ENCODE results near the gene MTUS2. TPM values are rescaled to one million over a fixed set of nuclear protein-coding genes. Genes with fewer than 3 reads are reported as not detected.

Gene MTUS2
- total and polyA plus RNA-seq, 10 donors: 0.20 to 3.2 (median 0.85) TPM

- TF ChIP-seq POLR2AphosphoS5 (IDR thresholded peaks at IDR 0.05): no peak
- TF ChIP-seq, protein P1, sequence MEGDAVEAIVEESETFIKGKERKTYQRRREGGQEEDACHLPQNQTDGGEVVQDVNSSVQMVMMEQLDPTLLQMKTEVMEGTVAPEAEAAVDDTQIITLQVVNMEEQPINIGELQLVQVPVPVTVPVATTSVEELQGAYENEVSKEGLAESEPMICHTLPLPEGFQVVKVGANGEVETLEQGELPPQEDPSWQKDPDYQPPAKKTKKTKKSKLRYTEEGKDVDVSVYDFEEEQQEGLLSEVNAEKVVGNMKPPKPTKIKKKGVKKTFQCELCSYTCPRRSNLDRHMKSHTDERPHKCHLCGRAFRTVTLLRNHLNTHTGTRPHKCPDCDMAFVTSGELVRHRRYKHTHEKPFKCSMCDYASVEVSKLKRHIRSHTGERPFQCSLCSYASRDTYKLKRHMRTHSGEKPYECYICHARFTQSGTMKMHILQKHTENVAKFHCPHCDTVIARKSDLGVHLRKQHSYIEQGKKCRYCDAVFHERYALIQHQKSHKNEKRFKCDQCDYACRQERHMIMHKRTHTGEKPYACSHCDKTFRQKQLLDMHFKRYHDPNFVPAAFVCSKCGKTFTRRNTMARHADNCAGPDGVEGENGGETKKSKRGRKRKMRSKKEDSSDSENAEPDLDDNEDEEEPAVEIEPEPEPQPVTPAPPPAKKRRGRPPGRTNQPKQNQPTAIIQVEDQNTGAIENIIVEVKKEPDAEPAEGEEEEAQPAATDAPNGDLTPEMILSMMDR (IDR thresholded peaks at IDR 0.05 in 8 of 11, conservative IDR thresholded peaks at IDR 0.05 in 3 of 11): no peak
- no peak for TF ChIP-seq POLR2A (IDR thresholded peaks at IDR 0.05)
- no peak for DNase-seq
- WGBS, 5 donors: 93 to 96% (median 93%) methylated on average over 19 of the region's 19 CpGs
- H3K4me3 ChIP-seq: no peak overlapping the region
- no peaks in the 10 kb centered on the region for H3K9me3 ChIP-seq
- H3K27ac ChIP-seq: no peak overlapping the region
- intact Hi-C loops (cut with DNase I; ENCODE audit: low total_unique reads): no loop called here
- H3K27me3 ChIP-seq (replicated peaks in 1 of 7): peaks cover 0 to 45% (median 0%) of the 10 kb centered on the region in 7 donors
- peaks cover 0 to 5% (median 0%) of the 10 kb centered on the region in 6 donors for H3K4me1 ChIP-seq
- no peaks in the 10 kb centered on the region for H3K36me3 ChIP-seq
Measured at GRCh38 chr13:29359181-29359580, 539.0 kb downstream of the MTUS2 start.

DNA sequence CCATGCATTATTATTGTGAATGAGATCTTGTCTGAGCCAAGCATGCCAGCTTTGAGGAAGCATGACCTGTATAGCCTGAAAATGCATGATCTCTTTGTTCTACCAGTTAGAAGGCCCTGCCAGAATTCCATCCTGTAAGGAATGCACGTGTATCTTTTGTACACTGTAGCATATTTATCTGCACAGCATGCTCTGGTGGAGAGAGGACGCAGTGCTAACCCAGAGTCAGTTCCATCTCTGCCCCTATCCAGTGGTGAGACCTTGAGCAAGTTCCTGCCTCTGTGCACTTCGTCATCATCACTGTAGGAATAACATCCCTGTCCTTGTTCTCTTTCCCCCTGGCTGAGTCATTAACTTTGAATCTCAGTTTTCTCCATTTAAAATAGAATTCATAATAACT is 541.6 kb downstream of the MTUS2 start:
- H3K27ac ChIP-seq: no peak overlapping the region
- WGBS, 5 donors: 54 to 73% (median 61%) methylated on average over 3 of the region's 3 CpGs

DNA sequence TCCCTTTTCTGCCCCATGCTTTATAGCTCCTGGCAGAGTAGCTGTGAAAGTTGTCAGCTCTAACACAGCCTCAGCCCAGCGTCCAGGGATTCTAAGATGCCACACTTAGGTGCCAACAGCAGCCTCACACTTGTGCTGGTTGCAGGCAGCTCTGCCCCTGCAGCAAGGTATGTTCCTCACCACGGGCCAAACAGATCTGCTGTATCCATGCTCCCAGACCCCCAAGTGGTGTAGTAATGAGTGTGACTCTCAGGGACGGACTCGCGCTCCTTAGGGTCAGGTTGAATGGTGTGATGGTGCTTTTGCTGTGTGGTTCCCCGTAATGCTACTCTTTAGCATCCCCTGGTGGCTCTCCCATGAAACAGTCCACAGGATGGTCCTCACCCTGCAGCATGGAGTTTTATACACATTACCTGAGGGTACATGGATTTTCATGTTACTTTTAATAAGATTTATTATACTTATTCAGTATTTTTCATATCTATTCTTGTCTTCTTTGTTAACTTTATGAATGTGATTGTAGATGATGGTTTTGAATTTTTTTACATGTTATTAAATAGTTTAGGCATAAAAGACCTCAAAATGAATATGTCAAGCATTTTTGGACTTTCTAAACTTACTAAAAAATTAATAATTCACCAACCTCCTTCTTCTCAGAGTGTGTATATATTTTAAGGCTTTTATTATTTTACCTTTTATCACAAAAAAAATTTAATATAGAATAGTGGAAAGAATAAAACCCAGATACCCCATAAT is 542.9 kb downstream of the MTUS2 start:
- H3K36me3 ChIP-seq: no peaks in the 10 kb centered on the region
- peaks cover 0 to 12% (median 0%) of the 10 kb centered on the region in 7 donors for H3K27me3 ChIP-seq (replicated peaks in 1 of 7)
- no peaks in the 10 kb centered on the region for H3K9me3 ChIP-seq
- WGBS, 5 donors: 6 to 16% (median 11%) methylated on average over 6 of the region's 6 CpGs
- intact Hi-C loops (cut with DNase I; ENCODE audit: low total_unique reads): no loop called here
- peak overlapping the region in 1 of 8 donors; percentile 15 for H3K4me3 ChIP-seq
- H3K4me1 ChIP-seq: peaks cover 0 to 5% (median 0%) of the 10 kb centered on the region in 6 donors
- TF ChIP-seq, protein P1 (IDR thresholded peaks at IDR 0.05 in 8 of 11, conservative IDR thresholded peaks at IDR 0.05 in 3 of 11): peak; percentile 28 to 85 (median 70)
- TF ChIP-seq POLR2A (IDR thresholded peaks at IDR 0.05): no peak
- no peak for TF ChIP-seq POLR2AphosphoS5 (IDR thresholded peaks at IDR 0.05)
- no peak for DNase-seq
- H3K27ac ChIP-seq: no peak overlapping the region

More for the DNA sequence above, 541.6 kb downstream of the MTUS2 start:
- no peak for TF ChIP-seq POLR2AphosphoS5 (IDR thresholded peaks at IDR 0.05)
- TF ChIP-seq, protein P1 (IDR thresholded peaks at IDR 0.05 in 8 of 11, conservative IDR thresholded peaks at IDR 0.05 in 3 of 11): peak in 2 of 11 experiments; percentile 22 to 31
- Histone ChIP-seq H3K4me3 (no peak overlapping the region), H3K36me3 (no peaks in the 10 kb centered on the region), H3K4me1 (peaks cover 0 to 5% (median 0%) of the 10 kb centered on the region in 6 donors), H3K27me3 (replicated peaks in 1 of 7) (peaks cover 0 to 20% (median 0%) of the 10 kb centered on the region in 7 donors), H3K9me3 (no peaks in the 10 kb centered on the region)
- DNase-seq: no peak
- intact Hi-C loops (cut with DNase I; ENCODE audit: low total_unique reads): no loop called here

- intact Hi-C loops (cut with DNase I; ENCODE audit: low total_unique reads): no loop called here
- 7 to 12% (median 9%) methylated on average over 8 of the region's 8 CpGs for WGBS, 5 donors
- DNase-seq: no peak
Measured at GRCh38 chr13:29369060-29369743, 549.1 kb downstream of the MTUS2 start.

More at GRCh38 chr13:29369060-29369743, 549.1 kb downstream of the MTUS2 start:
- H3K4me1 ChIP-seq: peaks cover 0 to 6% (median 0%) of the 10 kb centered on the region in 6 donors
- no peak overlapping the region for H3K27ac ChIP-seq
- H3K9me3 ChIP-seq: no peaks in the 10 kb centered on the region
- TF ChIP-seq, protein P1 (IDR thresholded peaks at IDR 0.05 in 8 of 11, conservative IDR thresholded peaks at IDR 0.05 in 3 of 11): peak in 6 of 11 experiments; percentile 20 to 45 (median 28)
- TF ChIP-seq POLR2A (IDR thresholded peaks at IDR 0.05): no peak
- H3K27me3 ChIP-seq (replicated peaks in 1 of 7): peaks cover 0 to 7% (median 0%) of the 10 kb centered on the region in 7 donors
- no peaks in the 10 kb centered on the region for H3K36me3 ChIP-seq
- H3K4me3 ChIP-seq: no peak overlapping the region
